GM19351 (cell line): ENCODE results near the gene IFI27.
"Not testable (repeated sequence)": the region's sequence is repeated elsewhere in the genome, so short reads cannot be mapped to it uniquely, and the experiment has no call there.

Experiments
- ATAC-seq: cut with Tn5 transposase; IDR thresholded peaks from one replicate; pipeline ENCODE4 v1.9.1; 2021; ENCODE audit warnings: mild to moderate bottlenecking, moderate library complexity; ENCODE audit not compliant: unreplicated experiment

The IFI27 gene

GRCh38 chr14:94110552-94111181 lies at the start of gene IFI27:
Gene IFI27, plus strand, starts transcription at chr14:94110736.
- ATAC-seq = no peak

- ATAC-seq = no peak
These were observed 48.1 kb upstream of the IFI27 start for GRCh38 chr14:94062344-94062940.

- ATAC-seq = no peak
These were observed 44.4 kb upstream of the IFI27 start for GRCh38 chr14:94066089-94066676.

- not testable (repeated sequence) for ATAC-seq
These were observed 38.5 kb upstream of the IFI27 start for GRCh38 chr14:94072076-94072475.

GRCh38 chr14:94074534-94074933 lies 36.0 kb upstream of the IFI27 start:
- ATAC-seq = no peak

- no peak for ATAC-seq
These were observed 35.5 kb upstream of the IFI27 start for GRCh38 chr14:94075008-94075407.

- no peak for ATAC-seq
These were observed 33.3 kb upstream of the IFI27 start for GRCh38 chr14:94077111-94077821.

GRCh38 chr14:94077823-94078222 lies 32.7 kb upstream of the IFI27 start:
- ATAC-seq = no peak

GRCh38 chr14:94079891-94080620 lies 30.5 kb upstream of the IFI27 start:
- no peak for ATAC-seq

GRCh38 chr14:94080621-94081385 lies 29.7 kb upstream of the IFI27 start, which contains the start of the genes DDX24 and IFI27L1:
Gene DDX24, minus strand, starts transcription at chr14:94081202. Its CDS starts 1,460 bp downstream, at chr14:94079742.
Gene IFI27L1, plus strand, starts transcription at chr14:94081310. Its CDS starts 15,628 bp downstream, at chr14:94096938.
- ATAC-seq = peak; percentile 97

- peak; percentile 24 for ATAC-seq
These were observed 29.1 kb upstream of the IFI27 start for GRCh38 chr14:94081386-94081820.

- no peak for ATAC-seq
These were observed 22.6 kb upstream of the IFI27 start for GRCh38 chr14:94087891-94088290.

- no peak for ATAC-seq
These were observed 22.0 kb upstream of the IFI27 start for GRCh38 chr14:94088516-94088915.

- no peak for ATAC-seq
These were observed 21.1 kb upstream of the IFI27 start for GRCh38 chr14:94089479-94089878.

GRCh38 chr14:94093418-94093817 lies 17.1 kb upstream of the IFI27 start:
- ATAC-seq = no peak

GRCh38 chr14:94097091-94097490 lies 13.4 kb upstream of the IFI27 start:
- ATAC-seq = no peak

- ATAC-seq = no peak
These were observed 12.1 kb upstream of the IFI27 start for GRCh38 chr14:94098326-94098992.

GRCh38 chr14:94099006-94099405 lies 11.5 kb upstream of the IFI27 start:
- ATAC-seq = no peak

GRCh38 chr14:94100847-94101246 lies 9.7 kb upstream of the IFI27 start:
- ATAC-seq = no peak

GRCh38 chr14:94101748-94102147 lies 8.8 kb upstream of the IFI27 start:
- no peak for ATAC-seq
